Hepatocyte (in vitro differentiated cells): ENCODE data around the gene ZC3H7A.

ENCODE experiments used
- EZH2 ChIP-seq: fragments of 200-600 bp; sonication (generic); IDR thresholded peaks from 2 replicates; pipeline ENCODE4 v1.6.1; 2016; ENCODE audit warnings: antibody characterized with exemption, mild to moderate bottlenecking, borderline replicate concordance
- TF ChIP-seq, protein P1 (sequence below): fragments of 200-600 bp; sonication (generic); IDR thresholded peaks from 2 replicates; pipeline ENCODE4 v1.5.1; 2016; ENCODE audit warnings: antibody characterized with exemption, mild to moderate bottlenecking; ENCODE audit not compliant: poor library complexity

DNA sequence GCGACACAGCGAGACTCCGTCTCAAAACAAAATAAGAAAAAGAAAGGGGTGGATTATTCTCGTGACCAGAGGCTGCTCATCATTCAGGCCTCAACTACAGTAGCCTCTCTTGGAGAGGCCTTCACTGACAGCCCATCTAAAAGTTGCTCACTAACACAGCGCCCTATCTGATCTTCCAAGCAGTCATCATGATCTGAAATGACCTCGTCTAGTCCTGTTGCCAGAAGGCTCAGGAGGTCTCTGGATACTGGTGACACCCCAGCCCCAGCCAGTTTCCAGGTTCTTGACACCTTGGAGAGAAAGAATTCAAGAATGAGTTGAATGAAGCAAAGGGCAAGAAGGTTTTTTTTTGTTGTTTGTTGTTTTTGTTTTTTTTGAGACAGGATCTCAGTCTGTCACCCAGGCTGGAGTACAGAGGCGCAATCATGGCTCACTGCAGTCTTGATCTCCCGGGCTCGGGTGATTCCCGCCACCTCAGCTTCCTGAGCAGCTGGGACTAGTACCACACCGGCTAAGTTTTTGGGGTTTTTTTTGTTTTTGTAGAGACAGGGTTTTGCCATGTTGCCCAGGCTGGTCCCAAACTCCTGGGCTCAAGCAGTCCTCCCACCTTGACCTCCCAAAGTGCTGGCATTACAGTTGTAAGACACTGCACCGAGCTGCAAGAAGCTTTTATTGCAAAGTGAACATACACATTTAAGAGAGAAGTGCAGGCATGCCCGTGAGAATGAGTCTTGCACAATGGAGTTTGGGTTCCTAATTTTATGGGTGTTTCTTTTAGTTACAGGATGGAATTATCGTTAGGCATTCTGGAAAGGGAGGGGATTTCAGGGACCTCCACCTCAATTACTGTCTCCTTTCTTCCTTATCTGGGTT, 2.7 kb upstream of the ZC3H7A start:
- no peak for TF ChIP-seq EZH2
- TF ChIP-seq, protein P1, sequence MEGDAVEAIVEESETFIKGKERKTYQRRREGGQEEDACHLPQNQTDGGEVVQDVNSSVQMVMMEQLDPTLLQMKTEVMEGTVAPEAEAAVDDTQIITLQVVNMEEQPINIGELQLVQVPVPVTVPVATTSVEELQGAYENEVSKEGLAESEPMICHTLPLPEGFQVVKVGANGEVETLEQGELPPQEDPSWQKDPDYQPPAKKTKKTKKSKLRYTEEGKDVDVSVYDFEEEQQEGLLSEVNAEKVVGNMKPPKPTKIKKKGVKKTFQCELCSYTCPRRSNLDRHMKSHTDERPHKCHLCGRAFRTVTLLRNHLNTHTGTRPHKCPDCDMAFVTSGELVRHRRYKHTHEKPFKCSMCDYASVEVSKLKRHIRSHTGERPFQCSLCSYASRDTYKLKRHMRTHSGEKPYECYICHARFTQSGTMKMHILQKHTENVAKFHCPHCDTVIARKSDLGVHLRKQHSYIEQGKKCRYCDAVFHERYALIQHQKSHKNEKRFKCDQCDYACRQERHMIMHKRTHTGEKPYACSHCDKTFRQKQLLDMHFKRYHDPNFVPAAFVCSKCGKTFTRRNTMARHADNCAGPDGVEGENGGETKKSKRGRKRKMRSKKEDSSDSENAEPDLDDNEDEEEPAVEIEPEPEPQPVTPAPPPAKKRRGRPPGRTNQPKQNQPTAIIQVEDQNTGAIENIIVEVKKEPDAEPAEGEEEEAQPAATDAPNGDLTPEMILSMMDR: no peak
